Nephron progenitor cell (in vitro differentiated cells): ENCODE measurements around the gene PDGFB.

Experiments used
- DNase-seq: peaks from one replicate; pipeline ENCODE4 v3.0.0; 2021
- H3K27ac Mint-ChIP-seq: 2 replicates; pipeline ENCODE4 v1.8.0; 2021; ENCODE audit warnings: mild to moderate bottlenecking, moderate library complexity, mixed read lengths
- H3K27me3 Mint-ChIP-seq: 2 replicates; pipeline ENCODE4 v1.8.0; 2021; ENCODE audit warnings: mild to moderate bottlenecking, low read depth, mixed read lengths; ENCODE audit not compliant: poor library complexity
- H3K36me3 Mint-ChIP-seq: 2 replicates; pipeline ENCODE4 v1.8.0; 2021; ENCODE audit warnings: low read depth, mixed read lengths
- H3K4me1 Mint-ChIP-seq: 2 replicates; pipeline ENCODE4 v1.8.0; 2021; ENCODE audit warnings: mixed read lengths
- H3K4me3 Mint-ChIP-seq: 2 replicates; pipeline ENCODE4 v1.8.0; 2021; ENCODE audit warnings: mild to moderate bottlenecking, moderate library complexity, mixed read lengths
- H3K9me3 Mint-ChIP-seq: 2 replicates; pipeline ENCODE4 v1.8.0; 2021; ENCODE audit warnings: mild to moderate bottlenecking, moderate library complexity, mixed read lengths
- CTCF ChIP-seq: fragments of 200-600 bp; sonication (generic); IDR thresholded peaks from 2 replicates; pipeline ENCODE4 v1.5.0; 2021; ENCODE audit warnings: antibody characterized with exemption

Gene PDGFB

DNA sequence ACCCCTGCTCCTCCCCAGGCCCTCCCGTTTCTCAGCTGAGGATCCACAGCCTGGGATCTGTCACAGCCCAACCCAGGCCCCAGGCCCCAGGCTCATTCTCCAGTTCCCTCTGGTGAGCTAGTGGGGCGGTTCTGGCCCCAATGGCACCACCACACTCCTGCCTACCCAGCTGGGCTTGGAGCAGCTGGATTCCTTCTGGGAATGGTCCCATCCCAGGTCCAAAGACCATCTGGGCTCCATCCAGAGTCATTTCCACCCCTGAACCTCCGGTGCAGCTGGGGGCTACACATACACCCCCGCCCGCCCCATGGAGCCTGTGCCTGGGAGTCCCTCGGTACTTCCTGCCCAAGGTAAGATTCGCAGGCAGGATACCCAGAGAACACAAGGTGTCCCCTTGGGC, 35.5 kb upstream of the PDGFB start:
- DNase-seq = no peak
- H3K36me3 Mint-ChIP-seq = no peaks in the 10 kb centered on the region
- no peak overlapping the region for H3K4me3 Mint-ChIP-seq
- H3K4me1 Mint-ChIP-seq = peaks cover 27% of the 10 kb centered on the region
- no peak for TF ChIP-seq CTCF
- H3K27me3 Mint-ChIP-seq = peaks cover 5% of the 10 kb centered on the region
- peaks cover 19% of the 10 kb centered on the region for H3K9me3 Mint-ChIP-seq
- no peak overlapping the region for H3K27ac Mint-ChIP-seq

- H3K9me3 Mint-ChIP-seq = peaks cover 15% of the 10 kb centered on the region
- H3K27ac Mint-ChIP-seq = no peak overlapping the region
- peaks cover 27% of the 10 kb centered on the region for H3K4me1 Mint-ChIP-seq
- no peaks in the 10 kb centered on the region for H3K36me3 Mint-ChIP-seq
- no peak for TF ChIP-seq CTCF
- H3K27me3 Mint-ChIP-seq = peaks cover 7% of the 10 kb centered on the region
- DNase-seq = no peak
- no peak overlapping the region for H3K4me3 Mint-ChIP-seq
These were observed 34.5 kb upstream of the PDGFB start for GRCh38 chr22:39279170-39279850.

GRCh38 chr22:39278040-39278439, 33.3 kb upstream of the PDGFB start:
- no peak for TF ChIP-seq CTCF
- Mint-ChIP-seq H3K27me3 (peaks cover 10% of the 10 kb centered on the region), H3K4me3 (no peak overlapping the region), H3K4me1 (peaks cover 19% of the 10 kb centered on the region), H3K36me3 (no peaks in the 10 kb centered on the region), H3K27ac (no peak overlapping the region), H3K9me3 (peaks cover 11% of the 10 kb centered on the region)
- no peak for DNase-seq

DNA sequence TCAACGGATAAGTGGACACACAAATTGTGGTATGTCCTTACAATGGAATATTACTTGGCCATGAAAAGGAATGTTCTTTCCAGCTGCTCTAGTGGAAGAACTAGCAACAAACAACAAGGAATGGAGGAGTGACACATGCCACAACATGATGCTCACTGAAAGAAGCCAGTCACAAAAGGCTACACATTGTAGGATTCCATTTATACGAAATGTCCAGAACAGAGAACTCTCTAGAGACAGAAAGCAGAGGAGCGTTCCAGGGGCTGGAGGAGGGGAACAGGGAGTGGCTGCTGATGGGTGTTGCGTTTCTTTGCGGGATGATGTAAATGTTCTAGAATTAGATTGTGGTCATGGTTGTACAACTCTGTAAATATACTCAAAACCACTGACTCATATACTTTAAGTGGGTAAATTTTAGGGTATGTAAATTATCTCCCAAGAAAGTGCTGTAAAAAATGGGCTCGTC, 32.4 kb upstream of the PDGFB start:
- no peak for DNase-seq
- peaks cover 12% of the 10 kb centered on the region for H3K4me1 Mint-ChIP-seq

DNA sequence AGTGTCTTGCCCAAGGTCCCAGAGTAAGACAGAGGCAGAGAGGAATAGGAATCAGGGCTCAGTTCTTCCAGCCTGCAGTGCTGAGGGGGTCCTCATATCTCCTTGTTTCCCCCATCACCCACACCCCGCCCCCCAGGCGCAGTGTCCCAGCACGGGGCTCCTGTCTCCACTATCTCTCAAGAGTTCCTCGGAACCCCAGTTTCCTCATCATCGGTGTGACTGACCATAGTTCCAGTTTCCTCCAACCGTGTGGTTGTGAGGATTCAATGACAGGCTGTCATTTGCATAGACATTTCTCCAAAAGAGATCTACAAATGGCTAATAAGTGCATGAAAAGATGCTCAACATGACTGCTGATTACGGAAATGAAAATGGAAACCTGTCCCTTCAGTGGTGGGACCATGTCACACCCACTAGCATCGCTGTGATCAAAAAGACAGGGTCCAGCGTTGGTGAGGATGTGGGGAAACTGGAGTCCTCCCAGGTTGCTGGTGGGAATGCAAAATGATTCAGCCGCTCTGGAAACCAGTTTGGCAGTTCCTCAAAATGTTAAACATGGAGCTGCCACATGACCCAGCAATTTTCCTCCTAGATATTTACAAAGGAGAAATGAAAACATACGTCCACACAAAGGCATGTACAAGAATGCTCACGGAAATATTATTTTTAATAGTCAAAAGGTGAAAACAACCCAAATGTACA, 31.8 kb upstream of the PDGFB start:
- TF ChIP-seq CTCF = no peak
- peaks cover 11% of the 10 kb centered on the region for H3K9me3 Mint-ChIP-seq
- H3K27ac Mint-ChIP-seq = no peak overlapping the region
- peaks cover 12% of the 10 kb centered on the region for H3K4me1 Mint-ChIP-seq
- peaks cover 10% of the 10 kb centered on the region for H3K27me3 Mint-ChIP-seq
- DNase-seq = no peak
- H3K4me3 Mint-ChIP-seq = no peak overlapping the region
- H3K36me3 Mint-ChIP-seq = no peaks in the 10 kb centered on the region

More for the DNA sequence above, 32.4 kb upstream of the PDGFB start:
- Mint-ChIP-seq H3K27me3 (peaks cover 10% of the 10 kb centered on the region), H3K36me3 (no peaks in the 10 kb centered on the region), H3K9me3 (peaks cover 11% of the 10 kb centered on the region), H3K27ac (no peak overlapping the region), H3K4me3 (no peak overlapping the region)
- no peak for TF ChIP-seq CTCF
